GM08714 (cell line): ENCODE measurements around the gene ECHDC3.
A peak's percentile ranks its signal among the peaks of the same experiment; 100 is the strongest.
"Not testable (repeated sequence)": the region's sequence is repeated elsewhere in the genome, so short reads cannot be mapped to it uniquely, and the experiment has no call there.

Experiments used
- H3K4me3 ChIP-seq: fragments of 200-500 bp; sonication (Bioruptor generic); 2 replicates; pipeline ENCODE4 v1.5.1; 2014; ENCODE audit warnings: mild to moderate bottlenecking, low read length, inconsistent platforms
- ZNF274 ChIP-seq: IDR thresholded peaks from 2 replicates; pipeline ENCODE4 v1.6.1; 2012; ENCODE audit warnings: mild to moderate bottlenecking, low read depth, low read length

ECHDC3 gene

DNA sequence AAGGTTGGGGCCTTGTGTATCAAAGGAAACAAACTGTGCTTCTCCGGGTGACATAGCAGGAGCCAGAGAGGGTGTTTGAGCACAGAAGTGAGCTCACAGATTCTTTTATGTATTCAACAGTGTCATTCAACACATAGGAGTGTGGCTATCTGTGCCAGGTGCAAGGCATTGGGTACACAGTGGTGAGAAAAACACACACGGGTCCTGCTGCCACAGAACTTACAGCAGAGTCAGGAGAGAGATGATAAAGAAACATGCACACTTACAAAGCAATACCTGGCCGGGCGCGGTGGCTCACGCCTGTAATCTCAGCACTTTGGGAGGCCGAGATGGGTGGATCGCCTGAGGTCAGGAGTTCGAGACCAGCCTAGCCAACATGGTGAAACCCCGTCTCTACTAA lies 16.3 kb upstream of the ECHDC3 start:
- H3K4me3 ChIP-seq: no peak overlapping the region
- no peak for TF ChIP-seq ZNF274

DNA sequence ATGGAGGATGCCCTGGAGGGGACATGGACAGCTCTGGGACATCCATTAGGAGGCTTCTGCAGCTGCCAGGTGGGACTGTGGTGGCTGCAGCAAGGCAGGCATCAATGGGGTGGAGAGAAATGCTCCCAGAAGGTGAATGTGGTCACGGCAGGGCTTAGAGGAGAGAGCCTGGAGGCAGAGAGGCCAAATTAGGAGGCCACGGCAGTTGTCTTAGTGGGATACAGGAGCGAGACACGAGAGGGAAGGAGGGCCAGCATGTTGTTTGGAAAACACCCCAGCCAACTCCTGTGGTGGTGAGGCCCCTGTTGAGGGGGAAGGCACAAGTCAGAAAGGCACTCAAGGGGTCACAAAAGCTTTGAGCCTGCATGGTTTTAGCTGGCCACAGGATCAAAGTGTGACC lies 14.6 kb upstream of the ECHDC3 start:
- H3K4me3 ChIP-seq: no peak overlapping the region
- TF ChIP-seq ZNF274: no peak

DNA sequence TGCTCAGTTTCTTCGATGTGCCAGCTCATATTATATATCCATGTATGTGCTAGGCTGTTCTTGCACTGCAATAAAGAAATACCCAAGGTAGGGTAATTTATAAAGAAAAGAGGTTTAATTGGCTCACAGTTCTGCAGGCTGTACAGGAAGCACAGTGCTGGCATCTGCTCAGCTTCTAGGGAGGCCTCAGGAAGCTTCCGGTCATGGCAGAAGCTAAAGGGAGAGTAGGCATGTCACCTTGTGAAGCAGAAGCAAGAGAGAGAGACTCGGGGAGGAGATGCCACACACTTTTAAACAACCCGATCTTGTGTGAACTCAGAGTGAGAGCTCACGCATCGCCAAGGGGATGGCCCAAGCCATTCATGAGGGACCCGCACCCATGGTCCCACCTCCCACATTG lies 13.8 kb upstream of the ECHDC3 start:
- no peak for TF ChIP-seq ZNF274
- H3K4me3 ChIP-seq: no peak overlapping the region

DNA sequence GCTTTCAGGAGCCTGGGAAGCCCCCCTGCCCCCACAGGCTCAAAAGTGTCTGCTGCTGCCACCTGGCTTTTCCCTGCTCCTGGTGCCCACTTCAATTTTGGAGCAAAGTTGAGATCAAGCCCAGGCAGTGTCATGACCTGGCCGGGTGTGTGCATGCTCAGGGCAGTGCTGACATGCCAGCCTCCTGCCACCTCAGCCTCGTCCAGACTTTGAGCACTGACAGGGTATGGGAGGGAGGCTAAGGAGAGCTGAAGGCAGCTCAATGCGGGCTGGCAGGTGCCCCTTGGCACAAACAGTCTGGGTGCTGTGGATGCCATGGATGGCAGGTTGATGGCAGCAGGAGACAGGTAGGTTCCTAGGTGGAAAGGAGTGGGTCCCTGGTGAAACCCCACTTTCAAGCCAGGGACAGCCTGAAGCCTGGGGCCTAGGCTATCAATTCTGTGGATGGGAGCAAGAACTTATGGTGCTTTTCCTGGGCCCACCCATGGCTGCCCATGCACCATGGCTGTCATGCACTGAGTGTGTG lies 12.3 kb upstream of the ECHDC3 start:
- no peak overlapping the region for H3K4me3 ChIP-seq
- TF ChIP-seq ZNF274: no peak

DNA sequence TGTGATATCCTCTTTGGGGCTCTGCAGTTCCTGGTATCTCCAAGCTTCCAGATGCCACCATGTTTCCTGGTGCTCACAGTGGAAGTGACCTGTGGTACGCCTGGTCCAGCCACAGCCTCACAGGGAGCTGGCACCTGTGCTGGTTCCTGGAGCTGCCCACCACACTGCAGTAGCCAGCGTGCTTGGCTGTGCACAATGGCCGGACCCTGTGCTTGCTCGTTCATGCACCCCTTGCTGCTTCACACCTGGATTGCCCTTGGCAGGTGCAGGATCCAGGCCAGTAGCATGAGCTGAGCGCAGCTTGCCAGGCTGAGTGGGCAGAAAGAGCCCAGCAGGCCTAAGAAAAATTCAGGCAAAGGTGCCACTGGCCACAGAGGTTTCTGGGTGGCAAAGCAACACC lies 11.4 kb upstream of the ECHDC3 start:
- no peak overlapping the region for H3K4me3 ChIP-seq
- TF ChIP-seq ZNF274: no peak

DNA sequence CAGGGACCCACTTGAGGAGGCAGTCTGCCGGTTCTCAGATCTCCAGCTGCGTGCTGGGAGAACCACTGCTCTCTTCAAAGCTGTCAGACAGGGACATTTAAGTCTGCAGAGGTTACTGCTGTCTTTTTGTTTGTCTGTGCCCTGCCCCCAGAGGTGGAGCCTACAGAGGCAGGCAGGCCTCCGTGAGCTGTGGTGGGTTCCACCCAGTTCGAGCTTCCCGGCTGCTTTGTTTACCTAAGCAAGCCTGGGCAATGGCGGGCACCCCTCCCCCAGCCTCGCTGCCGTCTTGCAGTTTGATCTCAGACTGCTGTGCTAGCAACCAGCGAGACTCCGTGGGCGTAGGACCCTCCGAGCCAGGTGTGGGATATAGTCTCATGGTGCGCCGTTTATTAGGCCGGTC lies 5.4 kb upstream of the ECHDC3 start:
- not testable (repeated sequence) for H3K4me3 ChIP-seq

DNA sequence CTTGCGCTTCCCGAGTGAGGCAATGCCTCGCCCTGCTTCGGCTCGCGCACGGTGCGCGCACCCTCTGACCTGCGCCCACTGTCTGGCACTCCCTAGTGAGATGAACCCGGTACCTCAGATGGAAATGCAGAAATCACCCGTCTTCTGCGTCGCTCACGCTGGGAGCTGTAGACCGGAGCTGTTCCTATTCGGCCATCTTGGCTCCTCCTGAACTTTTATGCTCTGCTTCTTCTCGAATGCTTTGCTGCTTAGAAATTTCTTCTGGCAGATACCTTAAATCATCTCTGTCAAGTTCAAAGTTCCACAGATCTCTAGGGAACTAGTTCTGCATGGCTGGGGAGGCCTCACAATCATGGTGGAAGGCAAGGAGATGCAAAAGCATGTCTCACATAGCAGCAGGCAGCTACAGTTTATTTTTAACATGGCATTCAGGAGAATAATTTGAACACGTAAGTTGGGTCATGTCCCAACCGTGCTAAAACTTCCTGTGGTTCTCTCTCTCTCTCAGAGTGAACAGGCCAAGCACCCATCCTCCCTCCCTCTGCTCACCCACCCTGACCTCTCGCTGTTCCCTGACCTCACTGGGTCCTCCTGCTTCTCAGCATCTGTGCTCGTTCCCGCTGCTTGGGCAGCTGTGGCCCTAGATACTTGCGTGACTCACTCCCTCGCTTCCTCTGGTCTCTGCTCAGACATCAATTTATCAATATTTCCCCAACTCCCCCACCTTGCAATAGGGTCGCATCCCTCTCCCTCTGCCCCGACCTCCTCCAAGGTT lies 4.7 kb upstream of the ECHDC3 start:
- not testable (repeated sequence) for H3K4me3 ChIP-seq

DNA sequence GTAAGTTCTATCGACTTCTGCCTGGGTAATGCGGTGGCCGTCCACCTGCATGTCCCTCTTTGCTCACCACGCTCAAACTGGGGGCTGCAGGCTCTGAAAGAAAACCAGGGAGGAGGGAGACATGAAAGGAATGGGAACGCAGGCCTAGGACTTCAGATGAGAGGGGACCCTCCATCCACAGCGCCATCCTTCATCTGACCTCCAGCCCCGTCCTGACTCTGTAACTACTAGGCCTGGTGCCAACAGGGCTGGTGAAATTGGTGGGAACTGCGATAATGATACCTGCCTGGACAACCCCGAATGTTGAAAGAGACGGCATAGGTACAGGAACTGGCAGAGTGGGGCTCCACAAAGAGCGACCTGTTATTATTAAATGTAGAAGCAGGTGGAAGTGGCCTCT lies 1.3 kb upstream of the ECHDC3 start:
- no peak for TF ChIP-seq ZNF274
- H3K4me3 ChIP-seq: no peak overlapping the region

DNA sequence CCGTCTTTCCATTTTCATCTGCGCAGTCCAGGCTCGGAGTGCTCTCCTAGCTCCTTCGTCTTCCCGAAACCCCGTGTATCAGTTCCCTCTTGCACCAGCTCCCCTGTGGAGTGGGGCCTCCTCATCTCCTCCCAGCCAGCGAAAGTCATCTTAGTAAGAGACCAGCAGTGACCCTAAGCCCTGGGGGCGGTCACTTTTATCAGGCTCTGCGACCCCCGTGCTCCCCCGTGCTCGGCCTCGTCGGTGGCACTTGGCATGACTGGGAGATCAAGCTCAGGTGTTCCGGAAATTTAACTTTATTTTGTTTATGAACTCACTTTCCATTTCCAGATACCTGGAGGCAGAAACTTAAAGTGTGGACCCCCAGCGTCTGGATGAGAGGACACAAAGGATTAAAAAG lies 574 bp upstream of the ECHDC3 start:
- no peak for TF ChIP-seq ZNF274
- peak overlapping the region; percentile 12; the same call in 1 of the 2 replicates for H3K4me3 ChIP-seq

DNA sequence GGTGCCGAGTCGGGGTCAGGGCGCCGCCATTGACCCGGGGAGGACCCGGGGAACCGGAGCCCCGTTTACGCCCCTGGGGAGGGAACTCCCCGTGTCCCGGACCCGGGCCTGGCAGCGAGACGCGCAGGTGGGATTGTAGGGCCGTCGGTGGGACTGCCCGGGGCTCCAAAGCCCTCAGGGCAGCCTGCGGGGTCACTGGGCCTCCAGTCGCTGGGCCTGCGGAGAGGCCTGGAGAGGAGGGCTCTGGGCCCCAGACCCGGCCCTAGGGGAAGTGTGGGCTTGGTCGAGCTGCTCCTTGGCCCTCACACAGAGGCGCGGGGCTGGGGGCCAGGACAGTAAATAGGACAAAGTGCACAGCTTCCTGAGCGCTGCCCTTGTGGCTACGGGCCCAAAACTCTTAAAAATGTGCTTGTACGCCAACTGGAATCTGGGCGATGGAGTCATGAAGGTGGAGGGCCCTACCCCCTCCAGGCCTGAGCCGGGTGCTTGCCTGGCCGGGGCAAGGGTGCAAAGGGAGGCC lies 657 bp downstream of the ECHDC3 start:
- H3K4me3 ChIP-seq: peak overlapping the region; percentile 58; the same call in 1 of the 2 replicates
- TF ChIP-seq ZNF274: no peak

DNA sequence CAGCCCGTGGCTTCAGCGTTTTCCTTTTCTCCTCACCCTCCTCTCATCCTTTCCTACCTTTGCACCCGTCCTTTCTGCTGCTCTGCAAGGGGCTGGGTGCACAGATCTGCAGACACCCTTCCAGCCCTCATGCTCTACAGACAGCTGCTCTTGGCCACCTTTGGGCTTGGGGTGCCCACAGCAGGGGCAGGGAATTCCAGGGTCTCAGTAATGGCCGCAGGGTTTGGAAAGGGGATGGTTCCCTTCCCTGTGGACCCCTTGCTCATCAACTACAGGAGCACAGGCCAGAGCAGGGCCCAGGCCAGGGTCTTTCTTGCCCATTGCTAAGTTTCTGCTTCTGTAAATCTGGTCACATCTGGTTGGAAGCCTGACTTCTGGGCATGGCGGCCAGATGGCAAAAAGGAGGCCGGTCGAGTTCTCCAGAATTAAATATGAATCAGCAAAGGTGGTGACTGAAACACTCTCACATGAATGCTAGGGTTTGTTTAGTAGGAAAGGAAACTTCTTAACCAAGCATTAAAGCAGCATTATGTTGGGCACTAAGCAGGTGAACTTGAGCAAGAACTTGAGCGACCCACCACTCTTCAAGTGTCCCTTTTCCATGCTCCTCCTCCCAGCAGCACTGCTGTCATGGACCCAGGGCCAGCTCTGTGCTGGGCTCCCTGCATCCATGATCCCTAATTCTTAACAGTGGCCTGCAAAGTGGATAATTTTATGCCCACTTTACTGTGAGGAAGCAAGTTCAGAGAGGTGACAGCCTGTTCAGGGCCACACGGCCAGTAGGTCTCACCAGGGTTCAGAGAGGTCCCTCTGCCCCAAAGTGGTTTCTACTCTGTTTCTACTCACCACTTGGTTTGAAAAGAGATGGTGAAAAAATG lies 1.5 kb downstream of the ECHDC3 start:
- H3K4me3 ChIP-seq: no peak overlapping the region
- no peak for TF ChIP-seq ZNF274

DNA sequence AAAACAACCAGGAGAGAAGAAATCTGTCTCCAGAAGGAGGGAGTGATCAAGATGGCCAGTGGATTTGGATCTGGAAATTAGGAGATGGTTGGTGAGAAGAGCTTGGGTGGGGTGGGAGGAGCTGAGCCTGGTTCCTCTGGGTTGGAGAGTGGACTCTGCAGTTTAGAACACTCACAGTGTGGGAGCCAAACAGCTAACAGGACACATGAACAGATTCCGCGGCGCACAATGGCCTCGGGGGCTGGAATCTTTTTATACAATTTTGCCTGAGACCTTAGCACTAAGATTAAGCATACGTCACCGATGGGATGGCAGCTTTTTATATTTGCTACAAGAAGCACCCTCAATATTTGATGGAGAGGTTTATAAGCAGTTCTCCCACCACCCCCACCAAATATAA lies 2.9 kb downstream of the ECHDC3 start:
- no peak overlapping the region for H3K4me3 ChIP-seq
- TF ChIP-seq ZNF274: no peak

DNA sequence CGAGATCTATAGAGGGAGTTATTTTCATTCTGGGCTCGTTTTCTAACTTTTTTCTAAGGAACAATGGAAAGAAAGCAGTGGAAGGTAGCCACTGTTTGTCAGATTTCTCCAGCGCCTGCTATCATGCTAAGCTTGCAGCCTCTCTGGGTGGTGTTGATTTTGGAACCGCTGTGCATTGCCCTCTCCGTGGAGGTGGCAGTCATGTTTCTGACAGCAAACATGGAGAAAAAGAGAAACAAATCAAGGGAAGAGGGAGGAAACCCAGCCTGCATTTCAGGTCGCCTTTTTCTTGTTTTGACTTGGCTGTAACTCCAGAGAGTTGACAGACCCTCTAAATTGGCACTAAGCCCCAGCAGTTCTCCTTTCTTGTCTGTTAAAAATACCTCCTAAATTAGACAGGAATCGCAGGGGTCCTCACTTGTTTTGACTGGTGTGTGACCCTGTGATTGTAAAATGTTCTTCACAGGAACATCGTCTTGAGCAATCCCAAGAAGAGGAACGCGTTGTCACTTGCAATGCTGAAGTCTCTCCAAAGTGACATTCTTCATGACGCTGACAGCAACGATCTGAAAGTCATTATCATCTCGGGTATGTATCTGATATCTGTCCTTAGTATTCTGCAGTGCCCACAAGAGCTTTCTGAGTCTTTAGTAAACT lies 4.8 kb downstream of the ECHDC3 start:
- H3K4me3 ChIP-seq: no peak overlapping the region
- TF ChIP-seq ZNF274: no peak

DNA sequence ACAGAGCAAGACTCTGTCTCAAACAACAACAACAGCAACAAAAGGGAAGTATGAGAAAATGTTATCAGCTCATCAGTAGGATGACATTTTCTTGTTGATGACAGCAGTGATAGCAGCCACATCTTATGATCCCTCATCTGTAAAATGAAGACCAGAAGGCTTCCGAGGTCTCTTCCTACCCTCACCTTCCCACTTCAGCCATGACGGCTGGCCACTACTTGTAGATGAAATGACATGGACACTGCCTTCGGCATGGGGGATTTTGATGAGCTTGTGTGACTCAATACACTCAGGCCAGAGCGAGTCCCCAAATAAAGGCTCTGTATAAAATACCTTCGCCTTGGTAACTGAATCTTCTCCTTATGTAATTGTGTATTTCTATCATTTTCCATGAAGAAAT lies 6.7 kb downstream of the ECHDC3 start:
- no peak for TF ChIP-seq ZNF274
- H3K4me3 ChIP-seq: no peak overlapping the region

DNA sequence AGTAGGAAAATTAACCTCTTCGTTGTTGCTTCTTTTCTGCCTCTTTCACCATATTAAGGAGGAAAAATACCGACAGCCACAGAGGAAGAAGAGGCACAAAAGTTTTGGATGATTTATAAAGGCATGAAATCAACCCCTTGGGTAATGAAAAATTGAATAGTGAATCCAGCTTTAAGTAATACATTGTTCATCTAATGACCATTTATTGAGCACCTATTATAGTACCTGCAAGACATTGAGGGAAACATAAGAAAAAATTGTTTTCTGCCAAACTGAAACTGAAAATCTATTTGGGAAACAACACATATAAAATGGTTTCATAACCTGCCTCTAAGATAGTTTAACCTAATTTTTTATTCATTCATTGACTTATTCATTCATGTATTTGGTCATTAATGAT lies 8.2 kb downstream of the ECHDC3 start:
- TF ChIP-seq ZNF274: no peak
- no peak overlapping the region for H3K4me3 ChIP-seq
